Psoas muscle (tissue), 8 donors: ENCODE results near the gene P2RY14. TPM values are rescaled to one million over a fixed set of nuclear protein-coding genes. Genes with fewer than 3 reads are reported as not detected.
A peak's percentile ranks its signal among the peaks of the same experiment; 100 is the strongest.

Experiments
- ATAC-seq, 4 donors: fragments of 200-7000 bp; cut with Tn5 transposase; one replicate each; pipeline ENCODE4 v1.9.1; 2020; ENCODE audit warnings: moderate library complexity in 3 of 4, mild to moderate bottlenecking in 2 of 4
- DNase-seq, 2 donors: peaks; one replicate each; pipeline ENCODE4 v3.0.0-alpha.2; 2020
- H3K27ac ChIP-seq: fragments of 200-600 bp; one replicate; pipeline ENCODE4 v1.8.0; 2022
- H3K27me3 ChIP-seq, 3 donors: fragments of 200-600 bp in 1 of 3; one replicate each; pipeline versions ENCODE4 v1.6.1 to v1.8.0; 2013 to 2022; ENCODE audit warnings: low read length in 2 of 3, mild to moderate bottlenecking in 2 of 3, moderate library complexity in 1 of 3; ENCODE audit not compliant: insufficient read depth in 3 of 3
- H3K36me3 ChIP-seq, 2 donors: fragments of 200-600 bp in 1 of 2; one replicate each; pipeline versions ENCODE4 v1.6.1 to v1.8.0; 2013 to 2022; ENCODE audit warnings: low read depth in 1 of 2, mild to moderate bottlenecking in 1 of 2, moderate library complexity in 1 of 2; ENCODE audit not compliant: insufficient read depth in 1 of 2
- H3K4me1 ChIP-seq: fragments of 200-600 bp; one replicate; pipeline ENCODE4 v1.8.0; 2022
- H3K4me3 ChIP-seq: fragments of 200-600 bp; one replicate; pipeline ENCODE4 v1.8.0; 2022; ENCODE audit warnings: mild to moderate bottlenecking
- H3K9me3 ChIP-seq: fragments of 200-600 bp; one replicate; pipeline ENCODE4 v1.8.0; 2022
- CTCF ChIP-seq: fragments of 200-600 bp; IDR thresholded peaks from one replicate; pipeline ENCODE4 v1.8.0; 2022; ENCODE audit warnings: antibody characterized with exemption
- WGBS, 3 donors: extraction: QIAGEN DNeasy Blood & Tissue Kit; methylation state at CpG; one replicate each; pipeline versions ENCODE4 v1.1.6 to v1.1.7; 2013; 5-methylcytosine and 5-hydroxymethylcytosine counted together
- intact Hi-C, 2 donors: fragments of 100-400 bp; cut with DNase I; formaldehyde crosslinking; loops; one replicate each; pipeline versions ENCODE4 v1.11.0 to v1.14.2; 2022
- polyA plus RNA-seq, 3 donors: library from polyadenylated mRNA; stranded (reverse); fragments of 200-250 nt; gene quantifications; one replicate each; pipeline ENCODE4 v1.2.3, GENCODE V29; 2013
- total RNA-seq, 4 donors: library from RNA; stranded (reverse); fragmentation: NEBNext Ultra II Directional in 2 of 4; extraction: Animal tissue kit (Norgen Biotek cat#: 25700) in 2 of 4; gene quantifications; one replicate each; pipeline versions ENCODE4 v1.2.1 to v1.2.4, GENCODE V29; 2021 to 2023
- donor health status: healthy with polysubstance abuse.
- donor health status: DM: no; HTN: no; CAD: no; lungs with moderate emphysema.
- donor health status: Bipolar disorder and iron deficiency.
- donor health status: healthy.
- donor health status: DM: yes; HTN: yes; CAD: no.
- donor health status: DM: no; HTN: no; CAD: no.
- donor health status: DM: no; HTN: no; CAD: no.
- donor health status: DM: yes; HTN: yes; CAD: no.

The P2RY14 gene
- total and polyA plus RNA-seq, 7 donors: 0.55 to 1.9 (median 1.2) TPM

GRCh38 chr3:151192545-151192944 is 85.8 kb downstream of the P2RY14 start:
- intact Hi-C loops: no loop called here
- ATAC-seq (no peak), DNase-seq (no peak)
- Histone ChIP-seq H3K4me1 (no peaks in the 10 kb centered on the region), H3K27me3 (no peaks in the 10 kb centered on the region), H3K9me3 (no peaks in the 10 kb centered on the region), H3K4me3 (no peak overlapping the region), H3K36me3 (no peaks in the 10 kb centered on the region), H3K27ac (no peak overlapping the region)
- 97 to 98% (median 97%) methylated on average over 6 of the region's 6 CpGs for WGBS, 3 donors
- TF ChIP-seq CTCF: no peak

GRCh38 chr3:151191095-151191494 is 87.2 kb downstream of the P2RY14 start:
- WGBS, 3 donors: 90% methylated on average over 1 of the region's 1 CpG
- intact Hi-C loops: no loop called here
- no peaks in the 10 kb centered on the region for H3K27me3 ChIP-seq
- H3K9me3 ChIP-seq: no peaks in the 10 kb centered on the region
- no peak overlapping the region for H3K4me3 ChIP-seq
- DNase-seq (no peak), ATAC-seq (no peak)
- no peaks in the 10 kb centered on the region for H3K36me3 ChIP-seq
- no peaks in the 10 kb centered on the region for H3K4me1 ChIP-seq
- H3K27ac ChIP-seq: no peak overlapping the region
- TF ChIP-seq CTCF: no peak

- H3K27me3 ChIP-seq: no peaks in the 10 kb centered on the region
- H3K36me3 ChIP-seq: no peaks in the 10 kb centered on the region
- H3K27ac ChIP-seq: no peak overlapping the region
- H3K9me3 ChIP-seq: no peaks in the 10 kb centered on the region
- 77 to 83% (median 78%) methylated on average over 5 of the region's 5 CpGs for WGBS, 3 donors
- DNase-seq (no peak), ATAC-seq (peak in 2 of 4 donors; percentile 34 to 63)
- H3K4me1 ChIP-seq: peaks cover 15% of the 10 kb centered on the region
- no peak for TF ChIP-seq CTCF
- intact Hi-C loops: no loop called here
- no peak overlapping the region for H3K4me3 ChIP-seq
Observed at GRCh38 chr3:151183265-151183671, 95.1 kb downstream of the P2RY14 start.

- H3K4me1 ChIP-seq: peaks cover 15% of the 10 kb centered on the region
- 60 to 77% (median 65%) methylated on average over 5 of the region's 5 CpGs for WGBS, 3 donors
- intact Hi-C loops: no loop called here
- DNase-seq: no peak
- H3K27me3 ChIP-seq: no peaks in the 10 kb centered on the region
- TF ChIP-seq CTCF: no peak
- peak; percentile 71 to 96 (median 90) for ATAC-seq
- H3K27ac ChIP-seq: no peak overlapping the region
- no peaks in the 10 kb centered on the region for H3K9me3 ChIP-seq
- H3K4me3 ChIP-seq: no peak overlapping the region
- H3K36me3 ChIP-seq: no peaks in the 10 kb centered on the region
Observed at GRCh38 chr3:151182349-151183079, 95.8 kb downstream of the P2RY14 start.
